HG03558 (cell line): ENCODE results near the gene TUBB2B.
"Not testable (repeated sequence)": the region's sequence is repeated elsewhere in the genome, so short reads cannot be mapped to it uniquely, and the experiment has no call there.

Source experiments
- ATAC-seq: cut with Tn5 transposase; IDR thresholded peaks from one replicate; pipeline ENCODE4 v1.9.1; 2021; ENCODE audit warnings: moderate number of reproducible peaks; ENCODE audit not compliant: unreplicated experiment; ENCODE audit errors: extremely low read depth

TUBB2B gene

GRCh38 chr6:3214898-3215297 is 12.6 kb downstream of the TUBB2B start:
- ATAC-seq: no peak

DNA sequence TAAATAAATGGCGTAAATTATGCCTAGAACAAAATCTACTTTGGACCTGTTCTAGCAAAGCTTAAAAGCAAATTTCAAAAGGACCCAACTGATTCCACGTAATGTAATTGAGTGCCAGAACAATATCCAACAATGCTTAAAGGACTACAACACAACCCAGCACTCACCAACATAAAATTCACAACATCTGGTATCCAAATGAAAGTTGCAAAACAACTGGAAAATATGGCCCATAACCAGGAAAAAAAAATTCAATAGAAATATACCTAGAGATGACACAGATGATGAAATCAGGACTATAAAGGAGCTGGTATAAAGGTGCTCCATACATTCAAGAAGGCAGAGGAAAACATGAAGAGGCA is 14.1 kb downstream of the TUBB2B start:
- no peak for ATAC-seq

- no peak for ATAC-seq
Observed at GRCh38 chr6:3212261-3212660, 15.2 kb downstream of the TUBB2B start.

DNA sequence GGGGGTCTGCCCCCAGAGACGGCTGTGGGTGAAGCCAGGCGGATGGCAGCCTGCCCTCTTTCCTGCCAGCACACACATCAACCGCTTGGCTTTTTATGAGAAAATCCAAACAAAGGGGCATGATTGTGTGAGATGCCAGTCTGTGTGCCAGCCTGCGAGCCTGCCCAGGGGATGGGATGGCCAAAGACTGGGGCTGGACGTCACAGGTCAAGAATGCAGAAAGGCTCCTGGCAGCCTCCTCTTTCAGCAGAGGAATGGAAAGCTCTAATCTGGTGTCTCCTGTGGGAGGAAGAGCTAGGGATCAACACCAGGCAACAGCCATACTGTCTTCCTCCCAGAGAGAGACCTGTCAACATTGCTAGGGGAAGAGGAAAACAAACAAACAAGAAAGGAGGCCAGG is 15.8 kb downstream of the TUBB2B start:
- ATAC-seq: no peak

- ATAC-seq: no peak
Observed at GRCh38 chr6:3210024-3210610, 17.3 kb downstream of the TUBB2B start.

- ATAC-seq: peak; percentile 33
Observed at GRCh38 chr6:3209114-3210023, 18.1 kb downstream of the TUBB2B start.

- ATAC-seq: no peak
Observed at GRCh38 chr6:3208775-3209113, 18.7 kb downstream of the TUBB2B start.

DNA sequence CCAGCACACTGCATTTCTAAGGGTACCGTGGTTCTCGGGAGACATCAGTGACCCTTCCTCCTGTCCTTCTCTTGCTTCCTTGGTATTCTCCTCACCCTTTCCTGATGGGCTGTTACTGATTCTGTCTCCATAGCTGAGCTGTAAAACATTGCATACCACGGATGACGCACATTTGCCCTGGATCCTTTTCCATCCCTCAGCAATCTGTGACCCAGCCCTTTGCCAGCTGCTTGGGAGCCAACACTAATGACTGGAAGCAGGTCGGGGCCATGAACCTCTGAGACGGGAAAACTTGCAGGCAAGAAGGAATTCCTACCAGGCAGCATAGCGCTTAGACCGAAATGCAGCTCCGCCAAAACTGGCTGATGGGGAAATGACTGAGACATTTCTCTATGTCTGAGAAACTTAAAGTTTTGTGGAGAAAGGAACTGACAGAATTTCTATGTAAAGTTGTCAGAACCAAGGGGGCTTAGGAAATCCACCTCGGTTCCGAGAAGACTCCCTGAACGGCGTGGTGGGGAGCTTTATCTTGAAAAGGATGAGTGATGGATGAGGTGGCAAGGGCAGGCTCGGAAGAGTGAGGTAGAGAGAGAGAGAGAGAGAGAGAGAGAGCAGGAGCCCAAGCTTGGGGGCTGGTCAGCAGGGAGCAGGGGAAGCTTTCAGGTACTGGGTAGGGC is 19.2 kb downstream of the TUBB2B start:
- ATAC-seq: no peak

DNA sequence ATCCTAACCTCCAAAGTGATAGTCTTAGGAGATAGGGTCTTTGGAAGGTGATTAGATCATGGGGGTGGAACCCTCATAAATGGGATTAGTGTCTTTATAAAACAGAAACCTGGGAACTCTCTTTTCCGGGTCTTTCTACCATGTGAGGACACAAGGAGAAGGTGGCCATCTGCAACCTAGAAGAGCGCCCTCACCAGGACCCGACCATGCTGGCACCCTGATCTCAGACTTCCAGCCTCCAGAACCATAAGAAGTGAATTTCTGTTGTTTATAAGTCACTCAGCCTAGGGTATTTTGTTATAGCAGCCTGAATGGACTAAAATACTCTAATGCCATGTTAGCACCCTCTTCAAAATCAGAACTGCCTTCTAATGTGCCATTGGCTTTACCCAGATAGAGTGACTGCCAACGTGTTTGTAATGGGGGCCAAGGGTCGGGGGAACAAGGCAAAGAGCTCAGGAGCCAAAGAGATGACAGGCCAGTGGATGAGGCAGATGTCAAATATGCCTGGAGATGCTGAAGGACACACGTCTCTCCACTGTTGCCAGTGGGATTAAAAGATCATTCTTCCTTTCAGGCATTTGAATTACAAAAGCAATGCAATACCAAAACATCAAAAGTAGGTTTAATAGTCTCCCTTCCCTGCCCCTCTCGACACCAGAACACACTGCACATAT is 21.0 kb downstream of the TUBB2B start:
- no peak for ATAC-seq

GRCh38 chr6:3205913-3206312 is 21.5 kb downstream of the TUBB2B start:
- ATAC-seq: no peak

DNA sequence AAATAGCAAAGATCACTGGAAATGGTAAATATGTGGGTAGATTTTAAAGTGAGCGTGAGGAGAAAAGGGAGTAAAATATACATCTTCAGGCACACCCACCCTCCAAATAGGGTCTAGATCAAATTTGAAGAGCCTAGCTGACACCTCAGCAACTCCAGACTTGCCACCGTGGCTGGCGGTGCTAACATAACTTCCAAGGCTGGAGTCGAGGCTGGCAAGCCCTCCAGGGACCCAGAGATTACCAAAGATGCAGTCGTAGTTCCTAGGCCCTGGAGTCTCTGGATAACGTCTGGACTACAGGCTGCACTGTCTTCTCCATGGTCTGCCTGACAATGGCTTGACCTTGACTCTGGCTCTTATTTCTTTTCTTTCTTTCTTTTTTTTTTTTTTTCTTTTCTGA is 22.5 kb downstream of the TUBB2B start:
- no peak for ATAC-seq

DNA sequence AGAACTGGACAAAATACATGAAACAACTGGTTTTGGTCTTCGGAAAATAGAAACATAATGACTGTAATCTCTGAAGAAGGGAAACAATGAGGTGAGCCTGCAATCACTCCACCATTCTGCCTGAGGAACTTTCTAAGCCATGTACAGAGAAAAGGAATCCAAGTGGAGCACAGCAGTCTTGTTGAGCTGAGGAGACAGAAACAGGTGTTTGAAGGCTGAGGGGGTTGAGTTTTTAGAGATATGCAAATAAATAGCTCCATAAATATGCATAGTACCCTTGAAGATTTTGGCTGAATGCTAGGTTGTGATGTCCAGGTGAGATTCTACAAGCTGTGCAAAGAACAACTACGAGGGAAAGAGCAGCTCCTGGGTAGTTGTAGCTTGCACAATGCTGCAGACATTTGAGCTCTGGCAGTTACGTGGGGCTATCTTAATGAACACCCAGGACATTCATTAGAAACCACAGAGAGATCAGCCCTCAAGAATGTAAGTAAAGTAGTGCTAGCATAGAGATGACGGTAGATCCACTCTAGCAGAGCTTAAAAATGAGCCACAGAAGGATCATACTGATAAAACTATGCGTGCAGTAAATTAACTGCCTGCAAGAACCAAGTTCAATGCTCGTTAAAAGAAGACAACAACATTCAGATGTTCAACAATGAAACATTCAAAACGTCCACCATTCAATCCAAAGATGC is 24.3 kb downstream of the TUBB2B start:
- no peak for ATAC-seq

DNA sequence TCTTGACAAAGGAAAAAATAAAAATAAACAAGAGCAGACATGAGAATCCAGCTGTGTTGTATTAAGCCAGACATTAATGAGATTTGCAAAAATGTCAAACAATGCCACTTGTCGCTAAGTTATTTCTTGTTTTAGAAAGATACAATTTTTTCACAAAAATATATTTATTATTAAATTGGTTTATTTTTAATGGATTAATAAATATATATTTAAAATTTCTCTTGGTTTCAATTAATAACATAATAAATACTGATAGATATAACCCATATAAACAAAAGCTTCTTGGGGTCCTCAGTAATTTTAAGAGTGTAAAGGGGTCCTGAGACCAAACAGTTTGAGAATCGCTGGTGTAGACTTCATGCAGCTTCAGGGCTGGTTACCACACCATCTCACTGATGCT is 26.1 kb downstream of the TUBB2B start:
- no peak for ATAC-seq

- no peak for ATAC-seq
Observed at GRCh38 chr6:3200682-3201081, 26.8 kb downstream of the TUBB2B start.

- no peak for ATAC-seq
Observed at GRCh38 chr6:3199382-3199781, 28.1 kb downstream of the TUBB2B start.

- not testable (repeated sequence) for ATAC-seq
Observed at GRCh38 chr6:3197734-3198133, 29.7 kb downstream of the TUBB2B start.

DNA sequence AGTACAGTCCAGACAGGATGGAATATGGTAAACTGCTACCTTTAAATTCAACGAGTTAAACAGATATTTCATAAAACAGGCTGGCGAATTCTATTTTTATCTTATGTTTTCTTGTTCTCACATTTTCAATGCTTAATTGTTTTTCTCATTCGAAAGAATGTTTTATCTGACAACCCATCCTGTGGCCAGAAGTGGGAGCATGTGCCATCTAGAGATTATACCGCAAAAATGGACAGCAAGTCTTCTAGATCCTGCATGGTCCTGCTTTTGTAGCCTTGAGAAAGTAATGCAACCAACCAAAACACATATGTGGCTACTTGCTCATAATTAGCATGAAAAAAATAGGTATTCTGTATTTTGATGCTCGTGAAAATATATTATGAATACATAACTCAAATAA is 30.7 kb downstream of the TUBB2B start:
- ATAC-seq: no peak

- ATAC-seq: no peak
Observed at GRCh38 chr6:3195695-3196497, 31.6 kb downstream of the TUBB2B start.

DNA sequence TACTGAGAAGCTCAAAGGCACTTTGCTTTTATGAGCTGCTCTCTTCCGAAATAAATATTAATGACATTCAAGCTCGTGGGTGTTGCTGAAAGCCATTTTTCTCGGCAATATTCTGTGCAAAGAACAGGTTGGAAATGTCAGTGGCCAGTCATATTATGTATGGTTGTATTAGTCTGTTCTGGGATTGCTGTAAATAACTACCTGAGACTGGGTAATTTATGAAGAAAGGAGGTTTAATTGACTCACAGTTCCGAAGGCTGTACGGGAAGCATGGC is 32.1 kb downstream of the TUBB2B start:
- ATAC-seq: no peak
